ENCODE data around the gene CTF1. TPM values are rescaled to one million over a fixed set of nuclear protein-coding genes. Genes with fewer than 3 reads are reported as not detected.

Gene CTF1
- total and polyA plus RNA-seq, 10 of the 15 experiments (the other 5 are each of a cell fraction or from before 2014, with no cell fraction given), result 0.04 to 0.46 (median 0.11) TPM; not detected in 3

- TF ChIP-seq ZNF687 (IDR thresholded peaks at IDR 0.05) (no peak), SP1 (IDR thresholded peaks at IDR 0.05; ENCODE audit: low read depth, low read length) (no peak), MEF2B (IDR thresholded peaks at IDR 0.05; ENCODE audit: partially characterized antibody, poor library complexity, severe bottlenecking) (peak; percentile 27), ZNF384 (IDR thresholded peaks at IDR 0.05; ENCODE audit: borderline replicate concordance, low read depth, low read length) (0 out of 2 replicates have a peak, but pooled peaks have one; percentile 29), JUND (IDR thresholded peaks at IDR 0.05; ENCODE audit: low read depth, low read length) (no peak), MYC (IDR thresholded peaks at IDR 0.05; ENCODE audit: insufficient read depth, insufficient read length, insufficient replicate concordance, low read length, severe bottlenecking) (no peak), ZNF622 (IDR thresholded peaks at IDR 0.05) (no peak), NR2F1 (conservative IDR thresholded peaks at IDR 0.05) (no peak), E2F4 (IDR thresholded peaks at IDR 0.05; ENCODE audit: low read depth, low read length) (no peak), MYB (IDR thresholded peaks at IDR 0.05; ENCODE audit: borderline replicate concordance, low read depth, low read length) (no peak), BCL11A (IDR thresholded peaks at IDR 0.05; ENCODE audit: low read depth, low read length) (no peak), SUZ12 (IDR thresholded peaks at IDR 0.05; ENCODE audit: unreplicated experiment) (no peak), PAX8 (IDR thresholded peaks at IDR 0.05) (no peak), IKZF2 (IDR thresholded peaks at IDR 0.05) (peak in 1 of 2 experiments; percentile 16; a peak in 1 of 4 replicates), FOXM1 (IDR thresholded peaks at IDR 0.05; ENCODE audit: low read depth, low read length) (no peak), HDGF (IDR thresholded peaks at IDR 0.05) (no peak), SMAD1 (IDR thresholded peaks at IDR 0.05; ENCODE audit: low read depth, partially characterized antibody) (no peak)
- TF ChIP-seq, protein P1, sequence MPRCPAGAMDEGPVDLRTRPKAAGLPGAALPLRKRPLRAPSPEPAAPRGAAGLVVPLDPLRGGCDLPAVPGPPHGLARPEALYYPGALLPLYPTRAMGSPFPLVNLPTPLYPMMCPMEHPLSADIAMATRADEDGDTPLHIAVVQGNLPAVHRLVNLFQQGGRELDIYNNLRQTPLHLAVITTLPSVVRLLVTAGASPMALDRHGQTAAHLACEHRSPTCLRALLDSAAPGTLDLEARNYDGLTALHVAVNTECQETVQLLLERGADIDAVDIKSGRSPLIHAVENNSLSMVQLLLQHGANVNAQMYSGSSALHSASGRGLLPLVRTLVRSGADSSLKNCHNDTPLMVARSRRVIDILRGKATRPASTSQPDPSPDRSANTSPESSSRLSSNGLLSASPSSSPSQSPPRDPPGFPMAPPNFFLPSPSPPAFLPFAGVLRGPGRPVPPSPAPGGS (IDR thresholded peaks at IDR 0.05; ENCODE audit: borderline replicate concordance, insufficient read depth, low read depth, low read length, poor library complexity, severe bottlenecking), result no peak
- TF ChIP-seq, protein P2, sequence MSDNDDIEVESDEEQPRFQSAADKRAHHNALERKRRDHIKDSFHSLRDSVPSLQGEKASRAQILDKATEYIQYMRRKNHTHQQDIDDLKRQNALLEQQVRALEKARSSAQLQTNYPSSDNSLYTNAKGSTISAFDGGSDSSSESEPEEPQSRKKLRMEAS (IDR thresholded peaks at IDR 0.05; ENCODE audit: low read depth, low read length), result no peak; the same call in 1 of the 2 replicates
- TF ChIP-seq, protein P3, sequence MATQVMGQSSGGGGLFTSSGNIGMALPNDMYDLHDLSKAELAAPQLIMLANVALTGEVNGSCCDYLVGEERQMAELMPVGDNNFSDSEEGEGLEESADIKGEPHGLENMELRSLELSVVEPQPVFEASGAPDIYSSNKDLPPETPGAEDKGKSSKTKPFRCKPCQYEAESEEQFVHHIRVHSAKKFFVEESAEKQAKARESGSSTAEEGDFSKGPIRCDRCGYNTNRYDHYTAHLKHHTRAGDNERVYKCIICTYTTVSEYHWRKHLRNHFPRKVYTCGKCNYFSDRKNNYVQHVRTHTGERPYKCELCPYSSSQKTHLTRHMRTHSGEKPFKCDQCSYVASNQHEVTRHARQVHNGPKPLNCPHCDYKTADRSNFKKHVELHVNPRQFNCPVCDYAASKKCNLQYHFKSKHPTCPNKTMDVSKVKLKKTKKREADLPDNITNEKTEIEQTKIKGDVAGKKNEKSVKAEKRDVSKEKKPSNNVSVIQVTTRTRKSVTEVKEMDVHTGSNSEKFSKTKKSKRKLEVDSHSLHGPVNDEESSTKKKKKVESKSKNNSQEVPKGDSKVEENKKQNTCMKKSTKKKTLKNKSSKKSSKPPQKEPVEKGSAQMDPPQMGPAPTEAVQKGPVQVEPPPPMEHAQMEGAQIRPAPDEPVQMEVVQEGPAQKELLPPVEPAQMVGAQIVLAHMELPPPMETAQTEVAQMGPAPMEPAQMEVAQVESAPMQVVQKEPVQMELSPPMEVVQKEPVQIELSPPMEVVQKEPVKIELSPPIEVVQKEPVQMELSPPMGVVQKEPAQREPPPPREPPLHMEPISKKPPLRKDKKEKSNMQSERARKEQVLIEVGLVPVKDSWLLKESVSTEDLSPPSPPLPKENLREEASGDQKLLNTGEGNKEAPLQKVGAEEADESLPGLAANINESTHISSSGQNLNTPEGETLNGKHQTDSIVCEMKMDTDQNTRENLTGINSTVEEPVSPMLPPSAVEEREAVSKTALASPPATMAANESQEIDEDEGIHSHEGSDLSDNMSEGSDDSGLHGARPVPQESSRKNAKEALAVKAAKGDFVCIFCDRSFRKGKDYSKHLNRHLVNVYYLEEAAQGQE (IDR thresholded peaks at IDR 0.05; ENCODE audit: low read depth, low read length), result no peak
Observed at GRCh38 chr16:30921748-30922419, 25.5 kb downstream of the CTF1 start (continued).

Measured in GM12878 (cell line).